Chondrocyte (in vitro differentiated cells): ENCODE measurements around the gene TMEM18. TPM values are rescaled to one million over a fixed set of nuclear protein-coding genes. Genes with fewer than 3 reads are reported as not detected.

ENCODE experiments used
- DNase-seq: peaks from one replicate; pipeline ENCODE4 v3.0.0; 2021; ENCODE audit warnings: mixed read lengths, low spot score
- H3K27ac Mint-ChIP-seq: one replicate; pipeline ENCODE4 v1.8.0; 2021; ENCODE audit warnings: mild to moderate bottlenecking, moderate library complexity, mixed read lengths; ENCODE audit not compliant: unreplicated experiment
- H3K27me3 Mint-ChIP-seq: 2 replicates; pipeline ENCODE4 v1.8.0; 2021; ENCODE audit warnings: low read depth, mixed read lengths
- H3K36me3 Mint-ChIP-seq: 2 replicates; pipeline ENCODE4 v1.8.0; 2021; ENCODE audit warnings: low read depth, mixed read lengths
- H3K4me1 Mint-ChIP-seq: 2 replicates; pipeline ENCODE4 v1.8.0; 2021; ENCODE audit warnings: low read depth, mild to moderate bottlenecking, mixed read lengths
- H3K4me3 Mint-ChIP-seq: one replicate; pipeline ENCODE4 v1.8.0; 2021; ENCODE audit warnings: mild to moderate bottlenecking, moderate library complexity, mixed read lengths; ENCODE audit not compliant: unreplicated experiment
- H3K9me3 Mint-ChIP-seq: 2 replicates; pipeline ENCODE4 v1.8.0; 2021; ENCODE audit warnings: low read depth, mixed read lengths
- total RNA-seq: library from RNA; stranded (reverse); gene quantifications from 3 replicates; pipeline ENCODE4 v1.2.1, GENCODE V29; 2021
- TF ChIP-seq, protein P1 (sequence below): fragments of 200-600 bp; sonication (generic); IDR thresholded peaks from 2 replicates; pipeline ENCODE4 v1.5.0; 2021; ENCODE audit warnings: antibody characterized with exemption, mild to moderate bottlenecking, moderate library complexity

TMEM18 gene
- total RNA-seq, 1 donor from 2014 or later, result 33.9 TPM

- Mint-ChIP-seq H3K4me1 (no peaks in the 10 kb centered on the region), H3K27ac (no peak overlapping the region), H3K4me3 (no peak overlapping the region), H3K9me3 (no peaks in the 10 kb centered on the region), H3K27me3 (peaks cover 13% of the 10 kb centered on the region), H3K36me3 (no peaks in the 10 kb centered on the region)
- TF ChIP-seq, protein P1, sequence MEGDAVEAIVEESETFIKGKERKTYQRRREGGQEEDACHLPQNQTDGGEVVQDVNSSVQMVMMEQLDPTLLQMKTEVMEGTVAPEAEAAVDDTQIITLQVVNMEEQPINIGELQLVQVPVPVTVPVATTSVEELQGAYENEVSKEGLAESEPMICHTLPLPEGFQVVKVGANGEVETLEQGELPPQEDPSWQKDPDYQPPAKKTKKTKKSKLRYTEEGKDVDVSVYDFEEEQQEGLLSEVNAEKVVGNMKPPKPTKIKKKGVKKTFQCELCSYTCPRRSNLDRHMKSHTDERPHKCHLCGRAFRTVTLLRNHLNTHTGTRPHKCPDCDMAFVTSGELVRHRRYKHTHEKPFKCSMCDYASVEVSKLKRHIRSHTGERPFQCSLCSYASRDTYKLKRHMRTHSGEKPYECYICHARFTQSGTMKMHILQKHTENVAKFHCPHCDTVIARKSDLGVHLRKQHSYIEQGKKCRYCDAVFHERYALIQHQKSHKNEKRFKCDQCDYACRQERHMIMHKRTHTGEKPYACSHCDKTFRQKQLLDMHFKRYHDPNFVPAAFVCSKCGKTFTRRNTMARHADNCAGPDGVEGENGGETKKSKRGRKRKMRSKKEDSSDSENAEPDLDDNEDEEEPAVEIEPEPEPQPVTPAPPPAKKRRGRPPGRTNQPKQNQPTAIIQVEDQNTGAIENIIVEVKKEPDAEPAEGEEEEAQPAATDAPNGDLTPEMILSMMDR, result no peak
- DNase-seq, result no peak
Measured at GRCh38 chr2:657766-658165, 19.4 kb downstream of the TMEM18 start.

DNA sequence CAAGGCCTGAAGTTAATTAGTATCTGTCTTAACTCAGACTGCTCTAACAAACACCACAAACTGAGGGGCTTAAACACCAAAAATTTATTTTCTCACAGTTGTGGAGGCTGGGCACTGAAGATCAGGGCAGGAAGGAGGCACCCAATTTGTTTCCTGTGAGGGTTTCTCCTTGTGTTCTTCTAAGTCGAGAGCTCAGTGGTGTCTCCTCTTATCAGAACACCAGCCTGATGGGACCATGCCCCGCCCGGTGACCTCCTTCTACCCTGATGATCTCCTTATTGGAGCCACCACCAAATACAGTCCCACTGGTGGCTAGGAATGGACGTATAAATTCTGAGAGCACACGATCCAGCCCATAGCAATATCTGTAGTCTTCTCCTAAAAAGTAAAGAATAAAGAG is 20.5 kb downstream of the TMEM18 start:
- no peak for DNase-seq
- peaks cover 13% of the 10 kb centered on the region for H3K27me3 Mint-ChIP-seq
- no peak overlapping the region for H3K4me3 Mint-ChIP-seq
- TF ChIP-seq, protein P1, result no peak
- no peak overlapping the region for H3K27ac Mint-ChIP-seq
- H3K36me3 Mint-ChIP-seq, result no peaks in the 10 kb centered on the region
- no peaks in the 10 kb centered on the region for H3K9me3 Mint-ChIP-seq
- H3K4me1 Mint-ChIP-seq, result no peaks in the 10 kb centered on the region

DNA sequence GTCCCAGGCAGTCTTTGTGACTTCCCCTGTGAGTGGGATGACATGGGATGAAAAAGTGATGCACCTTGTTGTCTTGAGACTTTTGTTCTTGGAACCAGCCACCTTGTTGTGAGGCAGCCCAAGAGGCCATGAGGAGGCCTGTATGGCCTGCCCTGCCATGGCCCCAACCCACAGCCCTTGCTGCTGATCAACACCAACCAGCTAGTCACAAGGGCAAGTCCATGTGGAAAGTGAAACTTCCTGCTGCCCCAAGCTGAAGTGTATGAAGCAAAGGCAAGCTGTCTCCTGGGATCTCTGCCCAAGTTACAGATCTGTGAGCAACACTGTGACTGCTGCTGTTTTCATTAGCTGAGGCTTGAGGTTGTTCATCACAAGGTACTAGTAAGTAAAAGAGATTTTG is 21.6 kb downstream of the TMEM18 start:
- no peak for DNase-seq
- H3K27me3 Mint-ChIP-seq, result peaks cover 11% of the 10 kb centered on the region
- H3K27ac Mint-ChIP-seq, result no peak overlapping the region
- no peaks in the 10 kb centered on the region for H3K4me1 Mint-ChIP-seq
- no peaks in the 10 kb centered on the region for H3K36me3 Mint-ChIP-seq
- H3K9me3 Mint-ChIP-seq, result no peaks in the 10 kb centered on the region
- H3K4me3 Mint-ChIP-seq, result no peak overlapping the region
- TF ChIP-seq, protein P1, result no peak

DNA sequence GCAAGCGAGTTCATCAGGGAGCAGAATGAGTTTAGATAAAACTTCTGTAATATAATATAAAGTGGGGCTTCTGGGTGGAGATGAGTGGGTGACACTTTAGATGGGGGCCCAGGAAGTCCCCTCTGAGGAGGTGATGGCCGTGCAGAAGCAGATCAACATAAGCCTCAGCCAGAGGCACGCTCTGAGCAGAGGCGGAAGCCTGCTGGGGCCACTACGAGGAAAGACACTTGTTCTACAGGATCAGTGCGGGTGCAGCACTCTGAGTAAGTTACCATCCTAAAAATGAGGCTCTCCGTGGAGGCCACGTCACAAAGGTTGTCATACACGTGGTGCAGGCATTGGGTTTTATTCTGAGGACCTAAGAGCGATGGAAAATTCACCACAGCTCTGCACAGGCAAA is 22.3 kb downstream of the TMEM18 start:
- DNase-seq, result no peak
- no peaks in the 10 kb centered on the region for H3K4me1 Mint-ChIP-seq
- H3K36me3 Mint-ChIP-seq, result no peaks in the 10 kb centered on the region
- H3K27me3 Mint-ChIP-seq, result peaks cover 11% of the 10 kb centered on the region
- H3K27ac Mint-ChIP-seq, result no peak overlapping the region
- no peaks in the 10 kb centered on the region for H3K9me3 Mint-ChIP-seq
- no peak overlapping the region for H3K4me3 Mint-ChIP-seq
- TF ChIP-seq, protein P1, result no peak

DNA sequence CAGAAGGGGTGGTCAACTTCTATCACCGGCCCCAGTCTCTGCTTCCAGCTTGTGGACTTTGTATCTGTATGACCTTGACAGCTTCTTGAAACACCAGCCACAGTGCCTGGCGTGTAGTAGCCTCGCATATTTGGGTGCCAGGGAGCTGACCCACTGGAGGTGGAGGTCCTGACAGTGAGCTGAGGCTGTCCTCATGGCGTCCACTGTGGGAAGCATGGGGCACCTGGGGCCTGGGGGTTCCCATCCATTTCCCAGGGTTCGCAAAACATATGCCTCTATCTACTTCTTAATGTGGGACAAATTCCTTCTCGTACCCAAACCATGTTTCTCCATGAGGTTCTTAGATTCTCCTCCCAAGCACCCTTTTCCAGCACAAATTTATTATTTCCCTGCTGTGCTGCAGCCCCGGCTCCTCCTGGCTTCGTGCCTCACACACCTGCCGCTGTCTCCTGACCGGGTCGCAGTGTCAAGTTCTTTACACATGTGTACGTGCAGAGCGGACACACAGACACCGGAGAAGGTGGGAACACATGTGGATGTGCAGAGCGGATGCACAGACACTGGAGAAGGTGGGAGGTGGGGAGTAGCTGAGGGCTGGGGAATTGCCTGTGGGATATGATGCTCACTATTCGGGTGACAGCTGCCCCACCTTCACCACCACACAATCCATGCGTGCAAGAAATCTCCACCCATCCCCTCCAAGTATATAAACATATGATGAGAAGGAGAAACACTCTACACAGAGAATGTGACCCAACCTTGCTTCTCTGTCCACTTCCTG is 23.4 kb downstream of the TMEM18 start:
- no peaks in the 10 kb centered on the region for H3K9me3 Mint-ChIP-seq
- no peak overlapping the region for H3K4me3 Mint-ChIP-seq
- no peaks in the 10 kb centered on the region for H3K36me3 Mint-ChIP-seq
- TF ChIP-seq, protein P1, result no peak
- no peak for DNase-seq
- H3K27ac Mint-ChIP-seq, result no peak overlapping the region
- H3K4me1 Mint-ChIP-seq, result peaks cover 4% of the 10 kb centered on the region
- H3K27me3 Mint-ChIP-seq, result peaks cover 5% of the 10 kb centered on the region
